Hepatocyte (in vitro differentiated cells): ENCODE results near the gene FREY1. TPM values are rescaled to one million over a fixed set of nuclear protein-coding genes. Genes with fewer than 3 reads are reported as not detected.

ENCODE experiments used
- DNase-seq: peaks from one replicate; pipeline ENCODE4 v3.0.0-alpha.2; 2016; ENCODE audit warnings: low spot score
- H2AFZ ChIP-seq: fragments of 200-600 bp; sonication (generic); 2 replicates; pipeline ENCODE4 v1.6.0; 2016; ENCODE audit warnings: antibody characterized with exemption, mild to moderate bottlenecking
- H3K27ac ChIP-seq: fragments of 200-600 bp; sonication (generic); 2 replicates; pipeline ENCODE4 v1.5.1; 2016; ENCODE audit warnings: mild to moderate bottlenecking
- H3K27me3 ChIP-seq: fragments of 200-600 bp; sonication (generic); 2 replicates; pipeline ENCODE4 v1.6.1; 2016
- H3K36me3 ChIP-seq: fragments of 200-600 bp; sonication (generic); replicated peaks from 2 replicates; pipeline ENCODE4 v1.5.1; 2016; ENCODE audit warnings: low read depth; ENCODE audit not compliant: insufficient read depth
- H3K4me1 ChIP-seq: fragments of 200-600 bp; sonication (generic); 2 replicates; pipeline ENCODE4 v1.5.1; 2016; ENCODE audit warnings: mild to moderate bottlenecking, moderate library complexity; ENCODE audit not compliant: insufficient read depth
- H3K4me2 ChIP-seq: fragments of 200-600 bp; sonication (generic); 2 replicates; pipeline ENCODE4 v1.6.0; 2016
- H3K4me3 ChIP-seq: fragments of 200-600 bp; sonication (generic); 2 replicates; pipeline ENCODE4 v1.5.1; 2016; ENCODE audit warnings: mild to moderate bottlenecking
- H3K79me2 ChIP-seq: fragments of 200-600 bp; sonication (generic); 2 replicates; pipeline ENCODE4 v1.6.0; 2017; ENCODE audit warnings: mild to moderate bottlenecking
- H3K9me2 ChIP-seq: fragments of 200-600 bp; sonication (generic); replicated peaks from 2 replicates; pipeline ENCODE4 v1.6.0; 2017; ENCODE audit warnings: mild to moderate bottlenecking; ENCODE audit not compliant: insufficient read depth
- H3K9me3 ChIP-seq: fragments of 200-600 bp; sonication (generic); 2 replicates; pipeline ENCODE4 v1.5.1; 2016; ENCODE audit warnings: low read depth, mild to moderate bottlenecking
- H4K20me1 ChIP-seq: fragments of 200-600 bp; sonication (generic); 2 replicates; pipeline ENCODE4 v1.6.0; 2016; ENCODE audit warnings: mild to moderate bottlenecking; ENCODE audit not compliant: insufficient read depth, poor library complexity, severe bottlenecking
- EZH2 ChIP-seq: fragments of 200-600 bp; sonication (generic); IDR thresholded peaks from 2 replicates; pipeline ENCODE4 v1.6.1; 2016; ENCODE audit warnings: antibody characterized with exemption, mild to moderate bottlenecking, borderline replicate concordance
- EZH2phosphoT487 ChIP-seq: fragments of 200-600 bp; sonication (generic); IDR thresholded peaks from one replicate; pipeline ENCODE4 v1.6.1; 2018; ENCODE audit warnings: antibody characterized with exemption, mild to moderate bottlenecking, low read depth, moderate library complexity; ENCODE audit not compliant: unreplicated experiment, severe bottlenecking
- WGBS: methylation state at CpG from one replicate; pipeline ENCODE4 v1.1.6; 2016; ENCODE audit warnings: low lambda C conversion rate; ENCODE audit errors: missing lambda C conversion rate; 5-methylcytosine and 5-hydroxymethylcytosine counted together
- polyA plus RNA-seq: library from polyadenylated mRNA; unstranded; fragments of >200 nt; fragmentation: Nextera tagmentation; extraction: Ambion mirVana; gene quantifications from 2 replicates; pipeline ENCODE4 v1.2.1, GENCODE V29; 2016
- total RNA-seq: library from RNA; depleted of rRNA; stranded (reverse); fragments of >200 nt; gene quantifications from 2 replicates; pipeline ENCODE4 v1.2.3, GENCODE V29; 2014
- TF ChIP-seq, protein P1 (sequence below): fragments of 200-600 bp; sonication (generic); IDR thresholded peaks from 2 replicates; pipeline ENCODE4 v1.5.1; 2016; ENCODE audit warnings: antibody characterized with exemption, mild to moderate bottlenecking; ENCODE audit not compliant: poor library complexity

The FREY1 gene
- total and polyA plus RNA-seq, 2 experiments from 2014 or later = not detected

- Histone ChIP-seq H3K9me2 (no peaks in the 10 kb centered on the region), H3K4me1 (peaks cover 4% of the 10 kb centered on the region), H3K9me3 (no peaks in the 10 kb centered on the region), H3K27ac (no peak overlapping the region), H3K4me3 (no peak overlapping the region), H3K27me3 (no peaks in the 10 kb centered on the region), H3K4me2 (no peak overlapping the region), H4K20me1 (no peaks in the 10 kb centered on the region), H3K36me3 (no peaks in the 10 kb centered on the region), H2AFZ (no peak overlapping the region), H3K79me2 (no peaks in the 10 kb centered on the region)
- TF ChIP-seq, protein P1, sequence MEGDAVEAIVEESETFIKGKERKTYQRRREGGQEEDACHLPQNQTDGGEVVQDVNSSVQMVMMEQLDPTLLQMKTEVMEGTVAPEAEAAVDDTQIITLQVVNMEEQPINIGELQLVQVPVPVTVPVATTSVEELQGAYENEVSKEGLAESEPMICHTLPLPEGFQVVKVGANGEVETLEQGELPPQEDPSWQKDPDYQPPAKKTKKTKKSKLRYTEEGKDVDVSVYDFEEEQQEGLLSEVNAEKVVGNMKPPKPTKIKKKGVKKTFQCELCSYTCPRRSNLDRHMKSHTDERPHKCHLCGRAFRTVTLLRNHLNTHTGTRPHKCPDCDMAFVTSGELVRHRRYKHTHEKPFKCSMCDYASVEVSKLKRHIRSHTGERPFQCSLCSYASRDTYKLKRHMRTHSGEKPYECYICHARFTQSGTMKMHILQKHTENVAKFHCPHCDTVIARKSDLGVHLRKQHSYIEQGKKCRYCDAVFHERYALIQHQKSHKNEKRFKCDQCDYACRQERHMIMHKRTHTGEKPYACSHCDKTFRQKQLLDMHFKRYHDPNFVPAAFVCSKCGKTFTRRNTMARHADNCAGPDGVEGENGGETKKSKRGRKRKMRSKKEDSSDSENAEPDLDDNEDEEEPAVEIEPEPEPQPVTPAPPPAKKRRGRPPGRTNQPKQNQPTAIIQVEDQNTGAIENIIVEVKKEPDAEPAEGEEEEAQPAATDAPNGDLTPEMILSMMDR = no peak
- 93% methylated on average over 14 of the region's 14 CpGs for WGBS
- DNase-seq = peak; percentile 13
Measured at GRCh38 chr11:45930031-45930794, 23.1 kb upstream of the FREY1 start.

- TF ChIP-seq EZH2phosphoT487 (no peak), EZH2 (no peak)
- TF ChIP-seq, protein P1 = no peak
- Histone ChIP-seq H2AFZ (no peak overlapping the region), H3K27ac (no peak overlapping the region), H3K27me3 (no peaks in the 10 kb centered on the region), H3K4me3 (no peak overlapping the region), H3K9me3 (no peaks in the 10 kb centered on the region), H3K9me2 (no peaks in the 10 kb centered on the region), H3K36me3 (no peaks in the 10 kb centered on the region), H3K79me2 (no peaks in the 10 kb centered on the region), H3K4me2 (no peak overlapping the region), H4K20me1 (no peaks in the 10 kb centered on the region), H3K4me1 (peaks cover 4% of the 10 kb centered on the region)
- WGBS = 88% methylated on average over 10 of the region's 10 CpGs
- no peak for DNase-seq
Measured at GRCh38 chr11:45929486-45930030, 22.5 kb upstream of the FREY1 start.

DNA sequence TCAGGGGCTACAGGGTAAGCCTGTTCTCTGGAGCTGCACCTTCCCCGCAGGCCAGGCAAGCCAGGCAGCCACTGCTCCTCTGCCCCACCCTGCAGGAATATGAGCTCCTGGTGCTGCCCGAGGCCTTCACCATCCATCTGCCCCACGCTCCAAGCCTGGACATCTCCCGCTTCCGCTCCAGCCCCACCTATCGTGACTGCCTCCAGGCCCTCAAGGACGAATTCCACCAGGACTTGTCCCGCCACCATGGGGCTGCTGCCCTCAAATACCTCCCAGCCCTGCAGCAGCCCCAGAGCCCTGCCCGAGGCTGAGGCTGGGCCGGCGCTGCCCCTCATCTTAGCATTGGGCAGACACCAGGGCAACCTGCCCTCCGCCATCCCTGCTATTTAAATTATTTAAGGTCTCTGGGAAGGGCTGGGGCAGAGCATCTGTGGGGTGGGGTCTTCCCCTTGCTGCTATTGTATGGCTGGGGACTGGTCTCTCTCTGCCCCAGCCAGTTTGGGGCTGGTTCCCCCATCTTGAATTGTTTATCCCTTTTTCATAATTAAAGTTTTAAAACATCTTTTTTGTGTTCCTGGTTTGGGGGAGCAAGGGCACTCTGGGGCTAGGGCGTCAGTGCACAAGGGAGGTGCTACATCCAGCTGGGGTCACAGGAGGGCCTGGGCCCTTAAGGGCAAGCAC lies 21.6 kb upstream of the FREY1 start:
- no peaks in the 10 kb centered on the region for H3K4me1 ChIP-seq
- H3K4me3 ChIP-seq = no peak overlapping the region
- H4K20me1 ChIP-seq = no peaks in the 10 kb centered on the region
- DNase-seq = no peak
- TF ChIP-seq EZH2phosphoT487 (no peak), EZH2 (no peak)
- TF ChIP-seq, protein P1 = no peak
- H3K9me3 ChIP-seq = no peaks in the 10 kb centered on the region
- no peaks in the 10 kb centered on the region for H3K36me3 ChIP-seq
- no peak overlapping the region for H3K4me2 ChIP-seq
- H2AFZ ChIP-seq = no peak overlapping the region
- H3K79me2 ChIP-seq = no peaks in the 10 kb centered on the region
- WGBS = 78% methylated on average over 13 of the region's 13 CpGs
- no peak overlapping the region for H3K27ac ChIP-seq
- H3K9me2 ChIP-seq = no peaks in the 10 kb centered on the region
- H3K27me3 ChIP-seq = no peaks in the 10 kb centered on the region
